DOHH2 (cell line): Measurements from ENCODE around the gene OR10C1.

ENCODE experiments used
- H3F3A ChIP-seq: fragments of 200-600 bp; sonication (generic), shearing (Covaris generic); 2 replicates; pipeline ENCODE4 v1.6.0; 2016; ENCODE audit warnings: antibody characterized with exemption, mild to moderate bottlenecking; ENCODE audit not compliant: control insufficient read depth, insufficient read depth
- H3K27ac ChIP-seq: fragments of 200-600 bp; sonication (generic); 2 replicates; pipeline ENCODE4 v1.5.1; 2014; ENCODE audit warnings: low read depth, mild to moderate bottlenecking, low read length, moderate library complexity
- H3K27me3 ChIP-seq: fragments of 200-600 bp; sonication (generic); 2 replicates; pipeline ENCODE4 v1.6.1; 2014; ENCODE audit warnings: mild to moderate bottlenecking, low read length, mixed read lengths; ENCODE audit not compliant: control insufficient read depth
- H3K36me3 ChIP-seq: fragments of 200-600 bp; sonication (generic); 2 replicates; pipeline ENCODE4 v1.6.1; 2014; ENCODE audit warnings: mild to moderate bottlenecking, low read length, moderate library complexity, mixed read lengths; ENCODE audit not compliant: control insufficient read depth
- H3K4me1 ChIP-seq: fragments of 200-600 bp; sonication (generic); 2 replicates; pipeline ENCODE4 v1.6.1; 2014; ENCODE audit warnings: mild to moderate bottlenecking, low read length, mixed read lengths; ENCODE audit not compliant: control insufficient read depth
- H3K4me2 ChIP-seq: fragments of 200-600 bp; sonication (generic); 2 replicates; pipeline ENCODE4 v1.6.0; 2014; ENCODE audit warnings: mild to moderate bottlenecking, low read length, moderate library complexity
- H3K4me3 ChIP-seq: fragments of 200-600 bp; sonication (generic); 2 replicates; pipeline ENCODE4 v1.5.1; 2014; ENCODE audit warnings: mild to moderate bottlenecking, low read length, mixed read lengths
- H3K79me2 ChIP-seq: fragments of 200-600 bp; sonication (generic); 2 replicates; pipeline ENCODE4 v1.6.1; 2014; ENCODE audit warnings: mild to moderate bottlenecking, low read length, mixed read lengths; ENCODE audit not compliant: control insufficient read depth
- H3K9me2 ChIP-seq: fragments of 200-600 bp; sonication (generic); replicated peaks from 2 replicates; pipeline ENCODE4 v1.6.1; 2014; ENCODE audit warnings: mild to moderate bottlenecking, low read length, mixed read lengths; ENCODE audit not compliant: control insufficient read depth
- H3K9me3 ChIP-seq: fragments of 200-600 bp; sonication (generic); 2 replicates; pipeline ENCODE4 v1.6.1; 2014; ENCODE audit warnings: antibody characterized with exemption, low read length, mixed read lengths; ENCODE audit not compliant: control insufficient read depth, insufficient read depth
- H4K20me1 ChIP-seq: fragments of 200-600 bp; sonication (generic); 2 replicates; pipeline ENCODE4 v1.6.0; 2014; ENCODE audit warnings: low read depth, mild to moderate bottlenecking, antibody characterized with exemption, low read length, moderate library complexity; ENCODE audit not compliant: control insufficient read depth, insufficient read depth
- EZH2phosphoT487 ChIP-seq: fragments of 200-600 bp; sonication (generic); IDR thresholded peaks from 2 replicates; pipeline ENCODE4 v1.6.1; 2017; ENCODE audit warnings: borderline replicate concordance, mild to moderate bottlenecking, antibody characterized with exemption, low read length, moderate library complexity, mixed read lengths
- TF ChIP-seq, protein P1 (sequence below): fragments of 200-600 bp; sonication (generic); IDR thresholded peaks from one replicate; pipeline ENCODE4 v1.5.1; 2014; ENCODE audit warnings: antibody characterized with exemption, mild to moderate bottlenecking, low read depth, low read length; ENCODE audit not compliant: poor library complexity, severe bottlenecking

The OR10C1 gene

DNA sequence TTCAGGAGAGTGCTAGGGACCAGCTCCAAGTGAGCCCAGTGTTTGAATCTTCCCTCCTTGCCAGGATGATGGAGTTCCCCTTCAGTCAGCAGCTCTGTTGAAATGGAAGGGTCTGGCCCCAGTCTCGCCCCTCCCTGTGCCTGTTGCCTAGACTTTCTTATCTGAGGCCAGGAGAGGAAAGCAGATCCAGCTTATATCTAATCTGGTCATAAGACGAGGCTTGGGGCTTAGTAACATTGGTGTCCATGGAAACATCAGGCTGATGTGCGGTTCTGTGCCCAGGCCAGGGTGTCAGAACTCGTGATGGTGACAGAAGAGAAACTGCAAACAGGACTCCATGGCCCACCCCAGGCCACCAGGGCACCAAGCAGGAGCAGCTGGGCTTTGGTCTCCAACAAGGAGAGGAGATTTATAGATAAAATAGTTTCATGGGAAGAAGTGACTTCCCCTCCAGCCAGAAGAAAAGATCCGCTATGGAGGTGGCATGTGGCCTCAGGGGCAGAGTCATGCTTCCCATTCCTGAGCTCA lies 38.9 kb downstream of the OR10C1 start:
- Histone ChIP-seq H3K4me2 (no peak overlapping the region), H3K4me3 (no peak overlapping the region), H3K36me3 (no peaks in the 10 kb centered on the region), H3K9me2 (no peaks in the 10 kb centered on the region), H4K20me1 (no peaks in the 10 kb centered on the region), H3K4me1 (no peaks in the 10 kb centered on the region), H3K9me3 (no peaks in the 10 kb centered on the region), H3K27me3 (no peaks in the 10 kb centered on the region), H3K27ac (no peak overlapping the region), H3F3A (no peaks in the 10 kb centered on the region), H3K79me2 (no peaks in the 10 kb centered on the region)
- TF ChIP-seq, protein P1, sequence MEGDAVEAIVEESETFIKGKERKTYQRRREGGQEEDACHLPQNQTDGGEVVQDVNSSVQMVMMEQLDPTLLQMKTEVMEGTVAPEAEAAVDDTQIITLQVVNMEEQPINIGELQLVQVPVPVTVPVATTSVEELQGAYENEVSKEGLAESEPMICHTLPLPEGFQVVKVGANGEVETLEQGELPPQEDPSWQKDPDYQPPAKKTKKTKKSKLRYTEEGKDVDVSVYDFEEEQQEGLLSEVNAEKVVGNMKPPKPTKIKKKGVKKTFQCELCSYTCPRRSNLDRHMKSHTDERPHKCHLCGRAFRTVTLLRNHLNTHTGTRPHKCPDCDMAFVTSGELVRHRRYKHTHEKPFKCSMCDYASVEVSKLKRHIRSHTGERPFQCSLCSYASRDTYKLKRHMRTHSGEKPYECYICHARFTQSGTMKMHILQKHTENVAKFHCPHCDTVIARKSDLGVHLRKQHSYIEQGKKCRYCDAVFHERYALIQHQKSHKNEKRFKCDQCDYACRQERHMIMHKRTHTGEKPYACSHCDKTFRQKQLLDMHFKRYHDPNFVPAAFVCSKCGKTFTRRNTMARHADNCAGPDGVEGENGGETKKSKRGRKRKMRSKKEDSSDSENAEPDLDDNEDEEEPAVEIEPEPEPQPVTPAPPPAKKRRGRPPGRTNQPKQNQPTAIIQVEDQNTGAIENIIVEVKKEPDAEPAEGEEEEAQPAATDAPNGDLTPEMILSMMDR = no peak
- TF ChIP-seq EZH2phosphoT487 = no peak

DNA sequence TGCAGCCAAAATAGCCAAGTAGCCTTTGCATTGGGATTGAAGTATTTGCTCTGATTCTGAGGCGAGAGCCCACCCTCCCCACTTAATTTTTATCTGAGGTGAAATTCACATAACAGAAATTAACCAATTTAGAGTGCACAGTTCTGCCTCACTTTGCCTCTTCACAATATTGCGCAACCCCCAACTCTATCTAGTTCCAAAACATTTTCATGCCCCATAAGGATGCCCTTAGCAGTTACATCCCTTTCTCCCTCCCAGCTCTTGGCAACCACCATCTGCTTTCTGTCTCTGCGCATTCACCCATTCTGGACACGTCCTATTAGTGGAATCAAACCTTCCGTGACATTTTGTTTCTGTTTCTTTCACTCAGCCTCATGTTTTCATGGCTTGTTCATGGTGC lies 39.6 kb downstream of the OR10C1 start:
- no peaks in the 10 kb centered on the region for H3F3A ChIP-seq

DNA sequence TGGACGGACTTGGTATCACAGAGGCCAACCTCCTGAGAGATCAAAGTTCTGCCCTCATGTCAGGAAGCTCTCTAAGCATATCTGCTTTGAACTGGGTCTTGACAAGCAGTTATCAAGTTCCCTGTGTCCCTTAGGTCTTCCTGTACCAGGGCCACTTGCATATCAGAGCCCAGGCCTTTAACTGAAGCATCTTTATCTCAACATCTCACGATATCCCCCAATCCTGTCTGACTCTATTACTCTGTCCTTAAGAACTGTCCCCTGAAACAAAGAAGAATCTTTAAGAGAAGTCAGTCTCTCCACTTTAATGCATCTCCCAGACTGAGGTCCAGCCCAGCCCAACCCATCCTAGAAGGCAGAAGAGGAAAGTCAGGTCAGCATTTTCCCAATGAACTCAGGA lies 40.5 kb downstream of the OR10C1 start:
- Histone ChIP-seq H3F3A (no peaks in the 10 kb centered on the region), H3K9me3 (no peaks in the 10 kb centered on the region), H3K9me2 (no peaks in the 10 kb centered on the region), H3K36me3 (no peaks in the 10 kb centered on the region), H3K27me3 (no peaks in the 10 kb centered on the region), H3K4me2 (no peak overlapping the region), H3K27ac (no peak overlapping the region), H3K79me2 (no peaks in the 10 kb centered on the region), H3K4me3 (no peak overlapping the region), H3K4me1 (no peaks in the 10 kb centered on the region), H4K20me1 (no peaks in the 10 kb centered on the region)
- TF ChIP-seq, protein P1 = no peak
- TF ChIP-seq EZH2phosphoT487 = no peak

More for the DNA sequence above, 39.6 kb downstream of the OR10C1 start:
- Histone ChIP-seq H3K27ac (no peak overlapping the region), H3K79me2 (no peaks in the 10 kb centered on the region), H3K9me2 (no peaks in the 10 kb centered on the region), H3K36me3 (no peaks in the 10 kb centered on the region), H3K27me3 (no peaks in the 10 kb centered on the region), H4K20me1 (no peaks in the 10 kb centered on the region), H3K4me2 (no peak overlapping the region), H3K4me1 (no peaks in the 10 kb centered on the region), H3K4me3 (no peak overlapping the region), H3K9me3 (no peaks in the 10 kb centered on the region)
- no peak for TF ChIP-seq EZH2phosphoT487
- TF ChIP-seq, protein P1 = no peak
